ENCODE data around the gene DNAH17. TPM values are rescaled to one million over a fixed set of nuclear protein-coding genes. Genes with fewer than 3 reads are reported as not detected.
A peak's percentile ranks its signal among the peaks of the same experiment; 100 is the strongest.

DNAH17 gene
- total RNA-seq, 2 donors from 2014 or later: 0.13 to 0.64 TPM

- Histone ChIP-seq H3K4me3 (ENCODE audit: low read length) (no peak overlapping the region), H3K27me3 (ENCODE audit: control insufficient read depth, insufficient read depth, low read length, poor library complexity, severe bottlenecking) (no peaks in the 10 kb centered on the region), H3K27ac (ENCODE audit: low read depth, low read length) (no peak overlapping the region), H3K9ac (ENCODE audit: extremely low read depth, low read length, poor library complexity, severe bottlenecking) (no peak overlapping the region), H3K36me3 (ENCODE audit: control insufficient read depth, insufficient read depth, low read length) (no peaks in the 10 kb centered on the region), H3K9me3 (ENCODE audit: control insufficient read depth, low read length) (no peaks in the 10 kb centered on the region), H3K4me1 (ENCODE audit: control insufficient read depth, insufficient read depth, low read length) (no peaks in the 10 kb centered on the region)
- peaks cover 3% of the 10 kb centered on the region for H3K4me1 Mint-ChIP-seq
- 83 to 89% methylated on average over 13 to 27 of the region's 29 CpGs for WGBS, 2 experiments (ENCODE audit: insufficient coverage in 1 of 2, insufficient read length in 1 of 2)
- peaks cover 11% of the 10 kb centered on the region for H3K9me3 Mint-ChIP-seq
- TF ChIP-seq CTCF (conservative IDR thresholded peaks at IDR 0.05): no peak
- no peak overlapping the region for H3K4me3 Mint-ChIP-seq
- H3K36me3 Mint-ChIP-seq (ENCODE audit: low read depth): no peaks in the 10 kb centered on the region
- peak; percentile 44 for DNase-seq
- no peak overlapping the region for H3K27ac Mint-ChIP-seq
- peaks cover 4% of the 10 kb centered on the region for H3K27me3 Mint-ChIP-seq (ENCODE audit: insufficient read depth)
Observed at GRCh38 chr17:78472035-78472905, 104.9 kb downstream of the DNAH17 start.

- no peaks in the 10 kb centered on the region for H3K27me3 ChIP-seq (ENCODE audit: control insufficient read depth, insufficient read depth, low read length, poor library complexity, severe bottlenecking)
- no peak for DNase-seq
- H3K27ac ChIP-seq (ENCODE audit: low read depth, low read length): no peak overlapping the region
- TF ChIP-seq CTCF (conservative IDR thresholded peaks at IDR 0.05): no peak
- peaks cover 3% of the 10 kb centered on the region for H3K4me1 Mint-ChIP-seq
- H3K4me3 Mint-ChIP-seq: no peak overlapping the region
- peaks cover 11% of the 10 kb centered on the region for H3K9me3 Mint-ChIP-seq
- H3K4me1 ChIP-seq (ENCODE audit: control insufficient read depth, insufficient read depth, low read length): no peaks in the 10 kb centered on the region
- peaks cover 4% of the 10 kb centered on the region for H3K27me3 Mint-ChIP-seq (ENCODE audit: insufficient read depth)
- H3K36me3 Mint-ChIP-seq (ENCODE audit: low read depth): no peaks in the 10 kb centered on the region
- no peak overlapping the region for H3K27ac Mint-ChIP-seq
- H3K9ac ChIP-seq (ENCODE audit: extremely low read depth, low read length, poor library complexity, severe bottlenecking): no peak overlapping the region
- H3K9me3 ChIP-seq (ENCODE audit: control insufficient read depth, low read length): no peaks in the 10 kb centered on the region
- H3K36me3 ChIP-seq (ENCODE audit: control insufficient read depth, insufficient read depth, low read length): no peaks in the 10 kb centered on the region
- no peak overlapping the region for H3K4me3 ChIP-seq (ENCODE audit: low read length)
- 93 to 96% methylated on average over 5 to 12 of the region's 12 CpGs for WGBS, 2 experiments (ENCODE audit: insufficient coverage in 1 of 2, insufficient read length in 1 of 2)
Observed at GRCh38 chr17:78471635-78472034, 105.6 kb downstream of the DNAH17 start.

- no peaks in the 10 kb centered on the region for H3K36me3 ChIP-seq (ENCODE audit: control insufficient read depth, insufficient read depth, low read length)
- Mint-ChIP-seq H3K9me3 (peaks cover 17% of the 10 kb centered on the region), H3K4me1 (peaks cover 3% of the 10 kb centered on the region), H3K4me3 (no peak overlapping the region), H3K27me3 (ENCODE audit: insufficient read depth) (peaks cover under 1% of the 10 kb centered on the region), H3K27ac (no peak overlapping the region), H3K36me3 (ENCODE audit: low read depth) (no peaks in the 10 kb centered on the region)
- WGBS, 2 experiments (ENCODE audit: insufficient coverage in 1 of 2, insufficient read length in 1 of 2): 91 to 95% methylated on average over 7 of the region's 7 CpGs
- no peaks in the 10 kb centered on the region for H3K27me3 ChIP-seq (ENCODE audit: control insufficient read depth, insufficient read depth, low read length, poor library complexity, severe bottlenecking)
- no peak overlapping the region for H3K4me3 ChIP-seq (ENCODE audit: low read length)
- peaks cover 3% of the 10 kb centered on the region for H3K9me3 ChIP-seq (ENCODE audit: control insufficient read depth, low read length)
- H3K27ac ChIP-seq (ENCODE audit: low read depth, low read length): no peak overlapping the region
- no peaks in the 10 kb centered on the region for H3K4me1 ChIP-seq (ENCODE audit: control insufficient read depth, insufficient read depth, low read length)
- no peak for DNase-seq
- H3K9ac ChIP-seq (ENCODE audit: extremely low read depth, low read length, poor library complexity, severe bottlenecking): no peak overlapping the region
- TF ChIP-seq CTCF (conservative IDR thresholded peaks at IDR 0.05): no peak
Observed at GRCh38 chr17:78469443-78469842, 107.8 kb downstream of the DNAH17 start.

Measured in endodermal cell (in vitro differentiated cells).